Measurements from ENCODE around the gene FOXL3. TPM values are rescaled to one million over a fixed set of nuclear protein-coding genes. Genes with fewer than 3 reads are reported as not detected.

FOXL3 gene
- total RNA-seq, 1 experiment from 2014 or later = not detected

GRCh38 chr7:336810-337566 is 47.0 kb downstream of the FOXL3 start:
- Histone ChIP-seq H3K79me2 (ENCODE audit: insufficient read depth, low read length) (no peaks in the 10 kb centered on the region), H3K23me2 (ENCODE audit: insufficient read length, low read depth, low read length, poor library complexity, severe bottlenecking) (peaks cover 7% of the 10 kb centered on the region), H4K5ac (ENCODE audit: insufficient read length, low read depth, low read length) (no peak overlapping the region)

More at GRCh38 chr7:336810-337566, 47.0 kb downstream of the FOXL3 start:
- H3K27me3 Mint-ChIP-seq (ENCODE audit: low read depth) = peaks cover 18% of the 10 kb centered on the region
- H2BK20ac ChIP-seq (ENCODE audit: low read depth, low read length, poor library complexity, severe bottlenecking) = no peak overlapping the region
- no peak overlapping the region for H2BK120ac ChIP-seq (ENCODE audit: low read depth, low read length, poor library complexity, severe bottlenecking)
- no peak for TF ChIP-seq CTCF (conservative IDR thresholded peaks at IDR 0.05)
- H2BK12ac ChIP-seq (ENCODE audit: insufficient read length, low read depth, low read length) = no peak overlapping the region
- no peak overlapping the region for H2AK5ac ChIP-seq (ENCODE audit: insufficient read length, low read length)
- peaks cover 3% of the 10 kb centered on the region for H4K20me1 ChIP-seq (ENCODE audit: control insufficient read depth, insufficient read depth, insufficient read length)
- H2AFZ ChIP-seq (ENCODE audit: low read length) = no peak overlapping the region
- no peak overlapping the region for H3K4ac ChIP-seq (ENCODE audit: low read depth, low read length)
- no peaks in the 10 kb centered on the region for H3K9me3 ChIP-seq (ENCODE audit: control insufficient read depth, low read depth, low read length)
- no peak overlapping the region for H2BK5ac ChIP-seq (ENCODE audit: insufficient read length, low read length)
- no peak overlapping the region for H2BK15ac ChIP-seq (ENCODE audit: low read depth, low read length)
- H3K23ac ChIP-seq (ENCODE audit: insufficient read length, low read depth, low read length) = no peak overlapping the region
- H3K4me3 Mint-ChIP-seq = no peak overlapping the region
- H4K91ac ChIP-seq (ENCODE audit: insufficient read length, low read depth, low read length) = no peak overlapping the region
- H3K18ac ChIP-seq (ENCODE audit: insufficient read length, low read depth, low read length) = no peak overlapping the region
- no peaks in the 10 kb centered on the region for H3K27me3 ChIP-seq (ENCODE audit: insufficient read depth, low read length)
- no peak overlapping the region for H4K8ac ChIP-seq (replicated peaks; ENCODE audit: insufficient read length, low read depth, low read length)
- H3K56ac ChIP-seq (ENCODE audit: insufficient read length, low read depth, low read length) = no peak overlapping the region
- no peak overlapping the region for H3K27ac Mint-ChIP-seq
- peaks cover 0 to 5% (median 2%) of the 10 kb centered on the region in 3 experiments; a peak in 3 of 7 replicates for H3K36me3 Mint-ChIP-seq (ENCODE audit: insufficient read depth in 1 of 3, low read depth in 3 of 3)
- no peak overlapping the region for H3K4me2 ChIP-seq (ENCODE audit: insufficient read depth, insufficient read length, low read length)
- no peak for DNase-seq
- WGBS (ENCODE audit: extremely low coverage, insufficient read length, low lambda C conversion rate) = no CpG with 5 or more reads among the region's 34 CpGs
- peaks cover 0 to 7% of the 10 kb centered on the region in 2 experiments; a peak in 2 of 4 replicates for H3K4me1 Mint-ChIP-seq
- peaks cover 16 to 17% of the 10 kb centered on the region in 2 experiments; a peak in 4 of 5 replicates for H3K9me3 Mint-ChIP-seq
- no peaks in the 10 kb centered on the region for H3K79me1 ChIP-seq (ENCODE audit: insufficient read depth, low read depth, low read length, poor library complexity, severe bottlenecking)
- H3K27ac ChIP-seq (ENCODE audit: insufficient read length, low read depth, low read length) = no peak overlapping the region
- H3T11ph ChIP-seq (ENCODE audit: low read length) = no peak overlapping the region
- no peaks in the 10 kb centered on the region for H3K4me1 ChIP-seq (ENCODE audit: insufficient read depth, low read length)
- H3K14ac ChIP-seq (ENCODE audit: insufficient read depth, low read length) = no peak overlapping the region
- no peak overlapping the region for H3K9ac ChIP-seq (ENCODE audit: extremely low read depth, insufficient read length, low read length)
